SH-SY5Y (cell line): ENCODE results near the gene ITPRID2.

ENCODE experiments used
- GATA2 ChIP-seq: IDR thresholded peaks from 2 replicates; pipeline ENCODE4 v1.6.1; 2011; ENCODE audit warnings: mild to moderate bottlenecking, low read depth, low read length
- GATA3 ChIP-seq: IDR thresholded peaks from 2 replicates; pipeline ENCODE4 v1.6.1; 2011; ENCODE audit warnings: low read depth, mild to moderate bottlenecking, low read length, moderate library complexity

GRCh38 chr2:181848261-181848886, 43.2 kb upstream of the ITPRID2 start:
- TF ChIP-seq GATA2 (no peak), GATA3 (no peak)
